GM23248 (cell line): ENCODE data around the gene ADIPOR2.

ENCODE experiments used
- EZH2 ChIP-seq: fragments of 200-600 bp; sonication (generic); IDR thresholded peaks from 2 replicates; pipeline ENCODE4 v1.6.1; 2018; ENCODE audit warnings: antibody characterized with exemption, mild to moderate bottlenecking; ENCODE audit not compliant: insufficient read depth, poor library complexity, severe bottlenecking
- EZH2phosphoT487 ChIP-seq: fragments of 200-600 bp; sonication (generic); IDR thresholded peaks from 2 replicates; pipeline ENCODE4 v1.6.1; 2018; ENCODE audit warnings: antibody characterized with exemption, moderate library complexity, mild to moderate bottlenecking, low read depth; ENCODE audit not compliant: insufficient read depth

DNA sequence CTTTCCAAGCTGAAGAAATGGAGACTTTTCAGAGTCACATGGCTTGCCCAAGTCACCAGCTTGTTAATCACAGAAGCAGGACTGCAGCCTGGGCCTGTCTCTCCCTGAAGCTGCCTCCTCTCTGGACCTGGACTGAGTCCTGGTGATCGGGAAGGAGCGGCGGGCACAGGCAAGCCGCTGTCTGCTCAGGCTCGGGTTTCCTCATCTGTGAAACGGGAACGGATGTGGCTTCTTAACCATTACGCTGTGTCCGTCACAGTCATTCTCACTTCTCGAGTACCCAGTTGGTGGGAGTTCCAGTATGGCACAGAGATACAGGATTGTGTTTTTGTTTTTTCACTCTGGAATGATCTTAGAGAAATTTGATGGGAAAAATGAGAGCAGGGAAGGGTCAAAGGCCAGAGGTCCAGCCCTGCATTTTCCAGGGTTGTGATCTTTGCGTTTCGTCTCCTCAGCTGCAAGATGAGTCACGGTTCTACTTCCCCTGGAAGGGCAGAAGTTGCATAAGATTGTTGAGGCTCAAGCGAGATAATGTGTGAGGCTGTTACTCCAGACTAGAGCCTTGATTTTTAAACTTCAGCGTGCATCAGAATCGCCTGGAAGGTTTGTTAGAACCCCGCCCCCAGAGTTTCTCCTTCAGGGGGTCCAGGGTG is 121.9 kb downstream of the ADIPOR2 start:
- TF ChIP-seq EZH2 (no peak), EZH2phosphoT487 (no peak)
